ENCODE measurements around the gene C10orf53. TPM values are rescaled to one million over a fixed set of nuclear protein-coding genes. Genes with fewer than 3 reads are reported as not detected.

C10orf53 gene
- total RNA-seq, 1 experiment from 2014 or later = not detected

DNA sequence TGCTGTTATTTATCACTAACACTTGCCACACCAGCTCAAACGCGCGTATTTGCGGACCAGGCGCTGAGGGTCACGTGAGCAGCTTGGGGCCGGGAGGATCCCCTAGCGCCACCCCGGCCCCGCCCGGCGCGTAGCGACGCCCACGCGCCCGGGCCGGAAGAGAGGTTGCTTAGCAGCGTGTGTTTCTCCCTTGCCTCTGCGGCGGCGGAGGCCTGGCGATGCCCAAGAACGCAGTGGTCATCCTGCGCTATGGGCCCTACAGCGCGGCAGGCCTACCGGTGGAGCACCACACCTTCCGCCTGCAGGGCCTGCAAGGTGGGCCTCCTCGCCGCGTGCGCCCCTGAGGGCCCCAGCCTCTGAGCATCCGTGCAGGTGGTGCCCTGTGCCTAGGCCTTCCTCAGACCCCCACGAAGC, at the start of gene C10orf53 (continued):
- TF ChIP-seq, protein P1, sequence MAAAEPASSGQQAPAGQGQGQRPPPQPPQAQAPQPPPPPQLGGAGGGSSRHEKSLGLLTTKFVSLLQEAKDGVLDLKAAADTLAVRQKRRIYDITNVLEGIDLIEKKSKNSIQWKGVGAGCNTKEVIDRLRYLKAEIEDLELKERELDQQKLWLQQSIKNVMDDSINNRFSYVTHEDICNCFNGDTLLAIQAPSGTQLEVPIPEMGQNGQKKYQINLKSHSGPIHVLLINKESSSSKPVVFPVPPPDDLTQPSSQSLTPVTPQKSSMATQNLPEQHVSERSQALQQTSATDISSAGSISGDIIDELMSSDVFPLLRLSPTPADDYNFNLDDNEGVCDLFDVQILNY (CRISPR knock-in tag; IDR thresholded peaks at IDR 0.05) = peak; percentile 48; the same call in 1 of the 2 replicates
- no peak; the same call in 1 of the 2 replicates for TF ChIP-seq CREM (CRISPR knock-in tag; IDR thresholded peaks at IDR 0.05)
- TF ChIP-seq GABPB1 (CRISPR knock-in tag; IDR thresholded peaks at IDR 0.05) = no peak
- TF ChIP-seq, protein P2, sequence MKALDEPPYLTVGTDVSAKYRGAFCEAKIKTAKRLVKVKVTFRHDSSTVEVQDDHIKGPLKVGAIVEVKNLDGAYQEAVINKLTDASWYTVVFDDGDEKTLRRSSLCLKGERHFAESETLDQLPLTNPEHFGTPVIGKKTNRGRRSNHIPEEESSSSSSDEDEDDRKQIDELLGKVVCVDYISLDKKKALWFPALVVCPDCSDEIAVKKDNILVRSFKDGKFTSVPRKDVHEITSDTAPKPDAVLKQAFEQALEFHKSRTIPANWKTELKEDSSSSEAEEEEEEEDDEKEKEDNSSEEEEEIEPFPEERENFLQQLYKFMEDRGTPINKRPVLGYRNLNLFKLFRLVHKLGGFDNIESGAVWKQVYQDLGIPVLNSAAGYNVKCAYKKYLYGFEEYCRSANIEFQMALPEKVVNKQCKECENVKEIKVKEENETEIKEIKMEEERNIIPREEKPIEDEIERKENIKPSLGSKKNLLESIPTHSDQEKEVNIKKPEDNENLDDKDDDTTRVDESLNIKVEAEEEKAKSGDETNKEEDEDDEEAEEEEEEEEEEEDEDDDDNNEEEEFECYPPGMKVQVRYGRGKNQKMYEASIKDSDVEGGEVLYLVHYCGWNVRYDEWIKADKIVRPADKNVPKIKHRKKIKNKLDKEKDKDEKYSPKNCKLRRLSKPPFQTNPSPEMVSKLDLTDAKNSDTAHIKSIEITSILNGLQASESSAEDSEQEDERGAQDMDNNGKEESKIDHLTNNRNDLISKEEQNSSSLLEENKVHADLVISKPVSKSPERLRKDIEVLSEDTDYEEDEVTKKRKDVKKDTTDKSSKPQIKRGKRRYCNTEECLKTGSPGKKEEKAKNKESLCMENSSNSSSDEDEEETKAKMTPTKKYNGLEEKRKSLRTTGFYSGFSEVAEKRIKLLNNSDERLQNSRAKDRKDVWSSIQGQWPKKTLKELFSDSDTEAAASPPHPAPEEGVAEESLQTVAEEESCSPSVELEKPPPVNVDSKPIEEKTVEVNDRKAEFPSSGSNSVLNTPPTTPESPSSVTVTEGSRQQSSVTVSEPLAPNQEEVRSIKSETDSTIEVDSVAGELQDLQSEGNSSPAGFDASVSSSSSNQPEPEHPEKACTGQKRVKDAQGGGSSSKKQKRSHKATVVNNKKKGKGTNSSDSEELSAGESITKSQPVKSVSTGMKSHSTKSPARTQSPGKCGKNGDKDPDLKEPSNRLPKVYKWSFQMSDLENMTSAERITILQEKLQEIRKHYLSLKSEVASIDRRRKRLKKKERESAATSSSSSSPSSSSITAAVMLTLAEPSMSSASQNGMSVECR (CRISPR knock-in tag; IDR thresholded peaks at IDR 0.05; ENCODE audit: borderline replicate concordance) = peak; percentile 88; the same call in 1 of the 2 replicates
- TF ChIP-seq, protein P3, sequence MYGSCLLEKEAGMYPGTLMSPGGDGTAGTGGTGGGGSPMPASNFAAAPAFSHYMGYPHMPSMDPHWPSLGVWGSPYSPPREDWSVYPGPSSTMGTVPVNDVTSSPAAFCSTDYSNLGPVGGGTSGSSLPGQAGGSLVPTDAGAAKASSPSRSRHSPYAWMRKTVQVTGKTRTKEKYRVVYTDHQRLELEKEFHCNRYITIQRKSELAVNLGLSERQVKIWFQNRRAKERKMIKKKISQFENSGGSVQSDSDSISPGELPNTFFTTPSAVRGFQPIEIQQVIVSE (CRISPR knock-in tag; IDR thresholded peaks at IDR 0.05; ENCODE audit: borderline replicate concordance) = no peak
- TF ChIP-seq FOXJ3 (CRISPR knock-in tag; IDR thresholded peaks at IDR 0.05; ENCODE audit: borderline replicate concordance) = no peak
- no peak for TF ChIP-seq KAT7 (CRISPR knock-in tag; IDR thresholded peaks at IDR 0.05; ENCODE audit: borderline replicate concordance)
- TF ChIP-seq ELF4 (CRISPR knock-in tag; IDR thresholded peaks at IDR 0.05; ENCODE audit: low read depth) = no peak
- TF ChIP-seq, protein P4, sequence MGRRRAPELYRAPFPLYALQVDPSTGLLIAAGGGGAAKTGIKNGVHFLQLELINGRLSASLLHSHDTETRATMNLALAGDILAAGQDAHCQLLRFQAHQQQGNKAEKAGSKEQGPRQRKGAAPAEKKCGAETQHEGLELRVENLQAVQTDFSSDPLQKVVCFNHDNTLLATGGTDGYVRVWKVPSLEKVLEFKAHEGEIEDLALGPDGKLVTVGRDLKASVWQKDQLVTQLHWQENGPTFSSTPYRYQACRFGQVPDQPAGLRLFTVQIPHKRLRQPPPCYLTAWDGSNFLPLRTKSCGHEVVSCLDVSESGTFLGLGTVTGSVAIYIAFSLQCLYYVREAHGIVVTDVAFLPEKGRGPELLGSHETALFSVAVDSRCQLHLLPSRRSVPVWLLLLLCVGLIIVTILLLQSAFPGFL (CRISPR knock-in tag; IDR thresholded peaks at IDR 0.05; ENCODE audit: borderline replicate concordance) = no peak
- no peak for TF ChIP-seq CBFB (CRISPR knock-in tag; IDR thresholded peaks at IDR 0.05; ENCODE audit: low read depth)
- TF ChIP-seq NFATC4 (CRISPR knock-in tag; IDR thresholded peaks at IDR 0.05) = no peak
- TF ChIP-seq, protein P5, sequence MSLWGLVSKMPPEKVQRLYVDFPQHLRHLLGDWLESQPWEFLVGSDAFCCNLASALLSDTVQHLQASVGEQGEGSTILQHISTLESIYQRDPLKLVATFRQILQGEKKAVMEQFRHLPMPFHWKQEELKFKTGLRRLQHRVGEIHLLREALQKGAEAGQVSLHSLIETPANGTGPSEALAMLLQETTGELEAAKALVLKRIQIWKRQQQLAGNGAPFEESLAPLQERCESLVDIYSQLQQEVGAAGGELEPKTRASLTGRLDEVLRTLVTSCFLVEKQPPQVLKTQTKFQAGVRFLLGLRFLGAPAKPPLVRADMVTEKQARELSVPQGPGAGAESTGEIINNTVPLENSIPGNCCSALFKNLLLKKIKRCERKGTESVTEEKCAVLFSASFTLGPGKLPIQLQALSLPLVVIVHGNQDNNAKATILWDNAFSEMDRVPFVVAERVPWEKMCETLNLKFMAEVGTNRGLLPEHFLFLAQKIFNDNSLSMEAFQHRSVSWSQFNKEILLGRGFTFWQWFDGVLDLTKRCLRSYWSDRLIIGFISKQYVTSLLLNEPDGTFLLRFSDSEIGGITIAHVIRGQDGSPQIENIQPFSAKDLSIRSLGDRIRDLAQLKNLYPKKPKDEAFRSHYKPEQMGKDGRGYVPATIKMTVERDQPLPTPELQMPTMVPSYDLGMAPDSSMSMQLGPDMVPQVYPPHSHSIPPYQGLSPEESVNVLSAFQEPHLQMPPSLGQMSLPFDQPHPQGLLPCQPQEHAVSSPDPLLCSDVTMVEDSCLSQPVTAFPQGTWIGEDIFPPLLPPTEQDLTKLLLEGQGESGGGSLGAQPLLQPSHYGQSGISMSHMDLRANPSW (CRISPR knock-in tag; conservative IDR thresholded peaks at IDR 0.05; ENCODE audit: low read depth) = no peak
- no peak for TF ChIP-seq ZNF219 (CRISPR knock-in tag; IDR thresholded peaks at IDR 0.05; ENCODE audit: borderline replicate concordance)
- TF ChIP-seq ZNF671 (CRISPR knock-in tag; IDR thresholded peaks at IDR 0.05) = no peak
- TF ChIP-seq RORB (CRISPR knock-in tag; IDR thresholded peaks at IDR 0.05) = no peak
- TF ChIP-seq, protein P6, sequence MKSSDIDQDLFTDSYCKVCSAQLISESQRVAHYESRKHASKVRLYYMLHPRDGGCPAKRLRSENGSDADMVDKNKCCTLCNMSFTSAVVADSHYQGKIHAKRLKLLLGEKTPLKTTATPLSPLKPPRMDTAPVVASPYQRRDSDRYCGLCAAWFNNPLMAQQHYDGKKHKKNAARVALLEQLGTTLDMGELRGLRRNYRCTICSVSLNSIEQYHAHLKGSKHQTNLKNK (CRISPR knock-in tag; IDR thresholded peaks at IDR 0.05) = no peak
- no peak for TF ChIP-seq ZNF423 (CRISPR knock-in tag; IDR thresholded peaks at IDR 0.05)
- no peak for TF ChIP-seq NR1H2 (CRISPR knock-in tag; IDR thresholded peaks at IDR 0.05)
- TF ChIP-seq, protein P7, sequence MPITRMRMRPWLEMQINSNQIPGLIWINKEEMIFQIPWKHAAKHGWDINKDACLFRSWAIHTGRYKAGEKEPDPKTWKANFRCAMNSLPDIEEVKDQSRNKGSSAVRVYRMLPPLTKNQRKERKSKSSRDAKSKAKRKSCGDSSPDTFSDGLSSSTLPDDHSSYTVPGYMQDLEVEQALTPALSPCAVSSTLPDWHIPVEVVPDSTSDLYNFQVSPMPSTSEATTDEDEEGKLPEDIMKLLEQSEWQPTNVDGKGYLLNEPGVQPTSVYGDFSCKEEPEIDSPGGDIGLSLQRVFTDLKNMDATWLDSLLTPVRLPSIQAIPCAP (CRISPR knock-in tag; IDR thresholded peaks at IDR 0.05) = 0 out of 2 replicates have a peak, but pooled peaks have one; percentile 74
- TF ChIP-seq, protein P8, sequence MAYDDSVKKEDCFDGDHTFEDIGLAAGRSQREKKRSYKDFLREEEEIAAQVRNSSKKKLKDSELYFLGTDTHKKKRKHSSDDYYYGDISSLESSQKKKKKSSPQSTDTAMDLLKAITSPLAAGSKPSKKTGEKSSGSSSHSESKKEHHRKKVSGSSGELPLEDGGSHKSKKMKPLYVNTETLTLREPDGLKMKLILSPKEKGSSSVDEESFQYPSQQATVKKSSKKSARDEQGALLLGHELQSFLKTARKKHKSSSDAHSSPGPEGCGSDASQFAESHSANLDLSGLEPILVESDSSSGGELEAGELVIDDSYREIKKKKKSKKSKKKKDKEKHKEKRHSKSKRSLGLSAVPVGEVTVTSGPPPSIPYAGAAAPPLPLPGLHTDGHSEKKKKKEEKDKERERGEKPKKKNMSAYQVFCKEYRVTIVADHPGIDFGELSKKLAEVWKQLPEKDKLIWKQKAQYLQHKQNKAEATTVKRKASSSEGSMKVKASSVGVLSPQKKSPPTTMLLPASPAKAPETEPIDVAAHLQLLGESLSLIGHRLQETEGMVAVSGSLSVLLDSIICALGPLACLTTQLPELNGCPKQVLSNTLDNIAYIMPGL (CRISPR knock-in tag; IDR thresholded peaks at IDR 0.05) = peak; percentile 45; the same call in 1 of the 2 replicates
- TF ChIP-seq, protein P9, sequence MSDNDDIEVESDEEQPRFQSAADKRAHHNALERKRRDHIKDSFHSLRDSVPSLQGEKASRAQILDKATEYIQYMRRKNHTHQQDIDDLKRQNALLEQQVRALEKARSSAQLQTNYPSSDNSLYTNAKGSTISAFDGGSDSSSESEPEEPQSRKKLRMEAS (CRISPR knock-in tag; IDR thresholded peaks at IDR 0.05) = peak; percentile 95
- no peak for TF ChIP-seq EMX1 (CRISPR knock-in tag; IDR thresholded peaks at IDR 0.05)
- TF ChIP-seq ZNF232 (CRISPR knock-in tag; IDR thresholded peaks at IDR 0.05) = no peak
- peak; percentile 62; the same call in 1 of the 2 replicates for TF ChIP-seq TEAD1 (CRISPR knock-in tag; IDR thresholded peaks at IDR 0.05)
- TF ChIP-seq, protein P10, sequence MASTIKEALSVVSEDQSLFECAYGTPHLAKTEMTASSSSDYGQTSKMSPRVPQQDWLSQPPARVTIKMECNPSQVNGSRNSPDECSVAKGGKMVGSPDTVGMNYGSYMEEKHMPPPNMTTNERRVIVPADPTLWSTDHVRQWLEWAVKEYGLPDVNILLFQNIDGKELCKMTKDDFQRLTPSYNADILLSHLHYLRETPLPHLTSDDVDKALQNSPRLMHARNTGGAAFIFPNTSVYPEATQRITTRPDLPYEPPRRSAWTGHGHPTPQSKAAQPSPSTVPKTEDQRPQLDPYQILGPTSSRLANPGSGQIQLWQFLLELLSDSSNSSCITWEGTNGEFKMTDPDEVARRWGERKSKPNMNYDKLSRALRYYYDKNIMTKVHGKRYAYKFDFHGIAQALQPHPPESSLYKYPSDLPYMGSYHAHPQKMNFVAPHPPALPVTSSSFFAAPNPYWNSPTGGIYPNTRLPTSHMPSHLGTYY (CRISPR knock-in tag; IDR thresholded peaks at IDR 0.05) = no peak
- no peak for TF ChIP-seq IRF2 (CRISPR knock-in tag; IDR thresholded peaks at IDR 0.05; ENCODE audit: borderline replicate concordance, low read depth)

All from WTC11 (cell line).